Bone marrow (tissue), 2 donors: Measurements from ENCODE around the gene FPR1.

Experiments
- DNase-seq, 2 donors: peaks; one replicate each; lab custom pipeline; 2025; lab: John Stamatoyannopoulos, UW

The FPR1 gene

GRCh38 chr19:51751655-51752054, at the start of gene FPR1:
FPR1 (minus strand) TSS chr19:51751878; CDS start chr19:51746994, 4,884 bp downstream.
- DNase-seq: no peak

- DNase-seq: no peak
Measured at GRCh38 chr19:51800473-51801244, 49.0 kb upstream of the FPR1 start.

GRCh38 chr19:51799774-51800472, 48.2 kb upstream of the FPR1 start:
- DNase-seq: no peak

GRCh38 chr19:51799034-51799773, 47.5 kb upstream of the FPR1 start:
- peak; percentile 21 to 35 for DNase-seq

- DNase-seq: no peak
Measured at GRCh38 chr19:51798062-51798461, 46.4 kb upstream of the FPR1 start.

- DNase-seq: no peak
Measured at GRCh38 chr19:51797480-51797879, 45.8 kb upstream of the FPR1 start.

GRCh38 chr19:51796195-51796679, 44.6 kb upstream of the FPR1 start:
- DNase-seq: no peak

- DNase-seq: no peak
Measured at GRCh38 chr19:51794885-51795490, 43.3 kb upstream of the FPR1 start, which contains the start of gene FPR3. FPR3 (plus strand) TSS chr19:51795157; CDS start chr19:51823749, 28,592 bp downstream.

GRCh38 chr19:51793994-51794393, 42.3 kb upstream of the FPR1 start:
- DNase-seq: no peak

- no peak for DNase-seq
Measured at GRCh38 chr19:51792932-51793331, 41.3 kb upstream of the FPR1 start.

GRCh38 chr19:51789061-51789795, 37.5 kb upstream of the FPR1 start:
- DNase-seq: no peak

GRCh38 chr19:51788029-51788428, 36.4 kb upstream of the FPR1 start:
- DNase-seq: no peak

GRCh38 chr19:51786646-51787494, 35.2 kb upstream of the FPR1 start:
- DNase-seq: no peak

- no peak for DNase-seq
Measured at GRCh38 chr19:51784922-51785690, 33.4 kb upstream of the FPR1 start.

GRCh38 chr19:51784109-51784785, 32.6 kb upstream of the FPR1 start:
- no peak for DNase-seq

GRCh38 chr19:51783372-51783771, 31.7 kb upstream of the FPR1 start:
- peak in 1 of 2 donors; percentile 52 for DNase-seq

- DNase-seq: no peak
Measured at GRCh38 chr19:51781999-51782398, 30.3 kb upstream of the FPR1 start.

- no peak for DNase-seq
Measured at GRCh38 chr19:51780270-51780669, 28.6 kb upstream of the FPR1 start.

- no peak for DNase-seq
Measured at GRCh38 chr19:51779703-51780102, 28.0 kb upstream of the FPR1 start.
